ENCODE results near the gene EPHB4. TPM values are rescaled to one million over a fixed set of nuclear protein-coding genes. Genes with fewer than 3 reads are reported as not detected.

The EPHB4 gene
- total RNA-seq, 1 experiment from 2014 or later, result 135 TPM

- Histone ChIP-seq H3K23me2 (ENCODE audit: insufficient read length, low read depth, low read length, poor library complexity, severe bottlenecking) (no peaks in the 10 kb centered on the region), H4K5ac (ENCODE audit: insufficient read length, low read depth, low read length) (no peak overlapping the region), H2BK12ac (ENCODE audit: insufficient read length, low read depth, low read length) (no peak overlapping the region), H3K27ac (ENCODE audit: insufficient read length, low read depth, low read length) (no peak overlapping the region), H2BK5ac (ENCODE audit: insufficient read length, low read length) (no peak overlapping the region), H2BK20ac (ENCODE audit: low read depth, low read length, poor library complexity, severe bottlenecking) (no peak overlapping the region), H3K27me3 (ENCODE audit: insufficient read depth, low read length) (no peaks in the 10 kb centered on the region), H3K9me3 (ENCODE audit: control insufficient read depth, low read depth, low read length) (no peaks in the 10 kb centered on the region), H3K9ac (ENCODE audit: extremely low read depth, insufficient read length, low read length) (no peak overlapping the region), H4K20me1 (ENCODE audit: control insufficient read depth, insufficient read depth, insufficient read length) (no peaks in the 10 kb centered on the region), H3T11ph (ENCODE audit: low read length) (no peak overlapping the region), H3K56ac (ENCODE audit: insufficient read length, low read depth, low read length) (no peak overlapping the region), H3K23ac (ENCODE audit: insufficient read length, low read depth, low read length) (no peak overlapping the region), H3K4me2 (ENCODE audit: insufficient read depth, insufficient read length, low read length) (no peak overlapping the region), H3K14ac (ENCODE audit: insufficient read depth, low read length) (no peak overlapping the region; the same call in 1 of the 2 replicates), H3K79me1 (ENCODE audit: insufficient read depth, low read depth, low read length, poor library complexity, severe bottlenecking) (no peaks in the 10 kb centered on the region), H3K18ac (ENCODE audit: insufficient read length, low read depth, low read length) (no peak overlapping the region), H4K91ac (ENCODE audit: insufficient read length, low read depth, low read length) (no peak overlapping the region), H2BK15ac (ENCODE audit: low read depth, low read length) (no peak overlapping the region), H2AFZ (ENCODE audit: low read length) (no peak overlapping the region), H3K4ac (ENCODE audit: low read depth, low read length) (no peak overlapping the region), H2BK120ac (ENCODE audit: low read depth, low read length, poor library complexity, severe bottlenecking) (no peak overlapping the region), H4K8ac (replicated peaks; ENCODE audit: insufficient read length, low read depth, low read length) (no peak overlapping the region), H3K79me2 (ENCODE audit: insufficient read depth, low read length) (no peaks in the 10 kb centered on the region), H3K4me1 (ENCODE audit: insufficient read depth, low read length) (no peaks in the 10 kb centered on the region), H2AK5ac (ENCODE audit: insufficient read length, low read length) (no peak overlapping the region)
- Mint-ChIP-seq H3K27ac (no peak overlapping the region), H3K27me3 (ENCODE audit: low read depth) (no peaks in the 10 kb centered on the region), H3K9me3 (no peaks in the 10 kb centered on the region; a peak in 1 of 5 replicates), H3K4me1 (peaks cover under 1 to 5% of the 10 kb centered on the region in 2 experiments; a peak in 2 of 4 replicates), H3K36me3 (ENCODE audit: insufficient read depth in 1 of 3, low read depth in 3 of 3) (peaks cover 23 to 51% (median 41%) of the 10 kb centered on the region in 3 experiments; a peak in 6 of 7 replicates), H3K4me3 (no peak overlapping the region)
- no CpG with 5 or more reads among the region's 14 CpGs for WGBS (ENCODE audit: extremely low coverage, insufficient read length, low lambda C conversion rate)
- TF ChIP-seq CTCF (conservative IDR thresholded peaks at IDR 0.05), result no peak
- no peak for DNase-seq
Measured at GRCh38 chr7:100861616-100861985, 34.3 kb upstream of the EPHB4 start.
